T-cell (primary cell): ENCODE data around the gene PARD3. TPM values are rescaled to one million over a fixed set of nuclear protein-coding genes. Genes with fewer than 3 reads are reported as not detected.

Source experiments
- ATAC-seq, 4 experiments: fragments of 200-7000 bp in 3 of 4; fragments of 150-1000 bp in 1 of 4; cut with Tn5 transposase; replicated peaks in 1 of 4; 1 replicate in 3 of 4; 2 replicates in 1 of 4; pipeline ENCODE4 v1.10.0; 2021; ENCODE audit warnings: moderate library complexity in 3 of 4, mild to moderate bottlenecking in 2 of 4, moderate number of reproducible peaks in 1 of 4
- CTCF ChIA-PET, 2 donors: fragments of 300-600 bp; sonication (Branson Sonifier 250); formaldehyde crosslinking; loops; one replicate each; lab custom pipeline; 2022; ENCODE audit warnings: antibody characterized with exemption in 2 of 2; lab: Charles Lee
- POLR2A ChIA-PET, 2 donors: fragments of 300-600 bp; sonication (Branson Sonifier 250); formaldehyde crosslinking; loops; one replicate each; lab custom pipeline; 2022; ENCODE audit warnings: antibody characterized with exemption in 2 of 2; lab: Charles Lee
- DNase-seq, 35 experiments: peaks; one replicate each; pipeline versions ENCODE4 v3.0.0 to v3.0.0-alpha.2; 2013 to 2023
- H3K27ac ChIP-seq: one replicate; pipeline ENCODE4 v1.5.1; 2013; ENCODE audit warnings: low read length
- H3K27me3 ChIP-seq, 2 experiments: replicated peaks in 1 of 2; 1 replicate in 1 of 2; 2 replicates in 1 of 2; pipeline versions ENCODE4 v1.6.1 to v1.7.0; 2013; ENCODE audit warnings: low read length in 1 of 2, mixed read lengths in 1 of 2; ENCODE audit not compliant: control insufficient read depth in 2 of 2, insufficient read depth in 2 of 2; ENCODE audit errors: extremely low read depth in 1 of 2
- H3K36me3 ChIP-seq, 2 donors: 1 replicate in 1 of 2; 2 replicates in 1 of 2; pipeline versions ENCODE4 v1.6.1 to v1.7.0; 2013; ENCODE audit warnings: low read length in 1 of 2; ENCODE audit not compliant: control insufficient read depth in 2 of 2, insufficient read depth in 1 of 2; ENCODE audit errors: extremely low read depth in 1 of 2
- H3K4me1 ChIP-seq, 2 experiments: 1 replicate in 1 of 2; 2 replicates in 1 of 2; pipeline versions ENCODE4 v1.6.1 to v1.7.0; 2013; ENCODE audit warnings: low read length in 2 of 2, mixed read lengths in 1 of 2; ENCODE audit not compliant: insufficient read depth in 2 of 2, control insufficient read depth in 1 of 2; ENCODE audit errors: extremely low read depth in 1 of 2
- H3K4me3 ChIP-seq, 2 donors: 1 replicate in 1 of 2; 2 replicates in 1 of 2; pipeline versions ENCODE4 v1.5.1 to v1.7.0; 2013; ENCODE audit warnings: mild to moderate bottlenecking in 2 of 2, low read length in 1 of 2, moderate library complexity in 1 of 2; ENCODE audit not compliant: control insufficient read depth in 1 of 2; ENCODE audit errors: extremely low read depth in 1 of 2
- H3K9me3 ChIP-seq: 2 replicates; pipeline ENCODE4 v1.7.0; 2013
- H3K27ac Mint-ChIP-seq, 2 donors: one replicate each; pipeline ENCODE4 v1.8.0; 2020 to 2021; ENCODE audit warnings: mild to moderate bottlenecking in 2 of 2, mixed read lengths in 2 of 2
- H3K27me3 Mint-ChIP-seq, 2 donors: one replicate each; pipeline ENCODE4 v1.8.0; 2021 to 2022; ENCODE audit warnings: mixed read lengths in 2 of 2
- H3K36me3 Mint-ChIP-seq: one replicate; pipeline ENCODE4 v1.8.0; 2021; ENCODE audit warnings: mixed read lengths
- H3K4me1 Mint-ChIP-seq, 3 donors: one replicate each; pipeline ENCODE4 v1.8.0; 2020 to 2022; ENCODE audit warnings: mixed read lengths in 3 of 3, mild to moderate bottlenecking in 1 of 3
- H3K4me3 Mint-ChIP-seq, 3 donors: one replicate each; pipeline ENCODE4 v1.8.0; 2020 to 2022; ENCODE audit warnings: mild to moderate bottlenecking in 3 of 3, mixed read lengths in 3 of 3, moderate library complexity in 3 of 3
- H3K9me3 Mint-ChIP-seq, 3 donors: one replicate each; pipeline ENCODE4 v1.8.0; 2020 to 2022; ENCODE audit warnings: mixed read lengths in 3 of 3
- WGBS: methylation state at CpG from one replicate; pipeline ENCODE4 v1.1.5; 2013; ENCODE audit warnings: missing lambda C conversion rate; ENCODE audit not compliant: insufficient coverage; 5-methylcytosine and 5-hydroxymethylcytosine counted together
- total RNA-seq, 35 experiments: library from RNA in 6 of 35; stranded (reverse) in 6 of 35; fragments of 120-200 nt in 1 of 35; gene quantifications; one replicate each; pipeline versions ENCODE4 v1.2.1 to v1.2.4 and lab custom pipeline; 2013 to 2026

Gene PARD3
- total RNA-seq, 5 donors from 2014 or later (not counting 1 experiment from before 2014, with no cell fraction given): 0.36 to 0.92 (median 0.65) TPM

DNA sequence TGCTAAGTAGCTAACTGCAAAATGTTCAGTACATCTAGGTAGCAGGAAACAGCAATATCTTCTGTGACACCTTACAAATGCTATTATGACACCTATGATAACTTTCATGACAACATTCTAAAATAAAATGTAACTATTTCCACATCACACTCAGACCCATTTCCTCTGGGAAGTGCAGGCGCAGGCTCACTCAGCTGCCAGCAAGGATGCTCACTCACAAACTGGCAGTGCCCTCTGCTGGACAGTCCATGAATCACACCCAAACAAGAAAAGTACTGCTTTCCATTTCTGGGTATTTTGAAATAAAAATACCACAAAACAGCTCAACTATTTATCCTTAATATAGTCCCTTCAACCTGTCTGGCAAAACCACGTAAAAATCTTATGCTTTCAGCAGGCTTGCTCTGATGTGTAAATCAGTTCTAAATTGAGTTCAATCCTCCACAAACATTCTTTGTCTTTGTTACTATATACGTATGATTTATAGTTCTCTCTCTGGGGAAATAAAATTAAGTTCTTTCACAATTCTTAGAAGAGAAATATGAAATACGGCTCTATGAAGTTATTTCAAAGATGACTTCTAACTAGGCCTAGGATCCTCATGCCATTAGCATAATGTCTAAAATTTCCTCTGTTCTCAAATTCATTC, 176.6 kb downstream of the PARD3 start:
- peaks cover 11 to 17% (median 15%) of the 10 kb centered on the region in 3 donors for H3K4me1 Mint-ChIP-seq
- ChIA-PET CTCF (interaction anchor here (0.5 to 2.1 kb wide), 18 partner anchors 8 to 1954 kb away, joined by 3 to 17 read pairs (median 3); partner anchors contain the start of gene NRP1 (in 1 of the 2)), POLR2A (no interaction called here)
- Histone ChIP-seq H3K27me3 (peaks cover 0 to 4% of the 10 kb centered on the region in 2 experiments), H3K4me3 (no peak overlapping the region), H3K27ac (no peak overlapping the region), H3K4me1 (no peaks in the 10 kb centered on the region), H3K9me3 (no peaks in the 10 kb centered on the region), H3K36me3 (no peaks in the 10 kb centered on the region)
- peaks cover 2 to 6% of the 10 kb centered on the region in 2 donors for H3K27me3 Mint-ChIP-seq
- H3K9me3 Mint-ChIP-seq: no peaks in the 10 kb centered on the region
- ATAC-seq (peak in 3 of 4 experiments; percentile 40 to 49 (median 47)), DNase-seq (peak in 33 of 35 experiments; percentile 13 to 75 (median 49))
- no peak overlapping the region for H3K4me3 Mint-ChIP-seq
- no peak overlapping the region for H3K27ac Mint-ChIP-seq
- 0% methylated on average over 1 of the region's 4 CpGs for WGBS
- no peaks in the 10 kb centered on the region for H3K36me3 Mint-ChIP-seq

GRCh38 chr10:34637418-34637911, 177.6 kb downstream of the PARD3 start:
- Mint-ChIP-seq H3K36me3 (no peaks in the 10 kb centered on the region), H3K9me3 (no peaks in the 10 kb centered on the region), H3K27ac (no peak overlapping the region), H3K27me3 (peaks cover 2 to 6% of the 10 kb centered on the region in 2 donors), H3K4me1 (peaks cover 11 to 17% (median 15%) of the 10 kb centered on the region in 3 donors), H3K4me3 (no peak overlapping the region)
- H3K27me3 ChIP-seq: peaks cover 0 to 4% of the 10 kb centered on the region in 2 experiments
- H3K4me3 ChIP-seq: no peak overlapping the region
- WGBS: 29% methylated on average over 5 of the region's 9 CpGs
- no peaks in the 10 kb centered on the region for H3K9me3 ChIP-seq
- no peak overlapping the region for H3K27ac ChIP-seq
- ATAC-seq (peak in 3 of 4 experiments; percentile 35 to 70 (median 59)), DNase-seq (peak in 34 of 35 experiments; percentile 9 to 71 (median 52))
- POLR2A ChIA-PET: no interaction called here
- H3K4me1 ChIP-seq: no peaks in the 10 kb centered on the region
- no peaks in the 10 kb centered on the region for H3K36me3 ChIP-seq
- CTCF ChIA-PET: interaction anchor here (0.6 to 1.4 kb wide), 5 partner anchors 10 to 1445 kb away, joined by 3 to 17 read pairs (median 5); no protein-coding TSS in a partner anchor

- Histone ChIP-seq H3K4me3 (no peak overlapping the region), H3K9me3 (no peaks in the 10 kb centered on the region), H3K27me3 (peaks cover 0 to 4% of the 10 kb centered on the region in 2 experiments), H3K36me3 (no peaks in the 10 kb centered on the region), H3K4me1 (no peaks in the 10 kb centered on the region), H3K27ac (no peak overlapping the region)
- peaks cover 3 to 6% of the 10 kb centered on the region in 2 donors for H3K27me3 Mint-ChIP-seq
- no peaks in the 10 kb centered on the region for H3K9me3 Mint-ChIP-seq
- ATAC-seq (no peak), DNase-seq (no peak)
- ChIA-PET POLR2A (no interaction called here), CTCF (interaction anchor here (0.5 to 1.6 kb wide), 3 partner anchors 12 to 1442 kb away, joined by 4 to 5 read pairs (median 4); no protein-coding TSS in a partner anchor)
- H3K4me3 Mint-ChIP-seq: no peak overlapping the region
- H3K36me3 Mint-ChIP-seq: no peaks in the 10 kb centered on the region
- H3K27ac Mint-ChIP-seq: no peak overlapping the region
- WGBS: 91% methylated on average over 4 of the region's 6 CpGs
- H3K4me1 Mint-ChIP-seq: peaks cover 11 to 17% (median 15%) of the 10 kb centered on the region in 3 donors
Measured at GRCh38 chr10:34635111-34635510, 180.0 kb downstream of the PARD3 start.

GRCh38 chr10:34633374-34633773, 181.7 kb downstream of the PARD3 start:
- Mint-ChIP-seq H3K27me3 (peaks cover 3 to 6% of the 10 kb centered on the region in 2 donors), H3K9me3 (no peaks in the 10 kb centered on the region), H3K4me3 (no peak overlapping the region), H3K27ac (no peak overlapping the region), H3K36me3 (no peaks in the 10 kb centered on the region), H3K4me1 (peaks cover 9 to 17% (median 14%) of the 10 kb centered on the region in 3 donors)
- Histone ChIP-seq H3K4me3 (no peak overlapping the region), H3K27ac (no peak overlapping the region), H3K4me1 (no peaks in the 10 kb centered on the region), H3K27me3 (peaks cover 0 to 4% of the 10 kb centered on the region in 2 experiments), H3K9me3 (no peaks in the 10 kb centered on the region), H3K36me3 (no peaks in the 10 kb centered on the region)
- POLR2A ChIA-PET: no interaction called here
- ATAC-seq (no peak), DNase-seq (no peak)
- CTCF ChIA-PET: no interaction called here
- 73% methylated on average over 4 of the region's 10 CpGs for WGBS

DNA sequence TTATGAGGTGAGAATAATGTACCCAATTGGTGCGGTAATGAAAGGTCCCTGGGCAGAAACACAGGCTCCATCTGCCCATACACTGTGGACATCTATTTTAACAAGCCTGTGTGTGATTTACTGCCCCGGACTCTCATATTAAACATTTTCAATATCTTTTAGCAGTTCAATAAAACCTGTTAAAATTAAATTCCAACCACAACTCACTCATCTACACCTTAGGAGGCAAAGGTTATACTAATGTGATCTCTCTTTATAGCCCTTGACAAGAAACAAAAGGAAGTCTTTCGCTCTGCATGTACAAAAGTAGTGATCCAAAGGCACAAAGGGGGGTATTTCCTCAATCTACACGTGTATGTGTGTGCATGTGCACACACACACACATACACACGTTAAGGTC, 186.0 kb downstream of the PARD3 start:
- Mint-ChIP-seq H3K9me3 (no peaks in the 10 kb centered on the region), H3K27me3 (peaks cover 0 to 3% of the 10 kb centered on the region in 2 donors), H3K4me3 (no peak overlapping the region), H3K4me1 (no peaks in the 10 kb centered on the region), H3K36me3 (no peaks in the 10 kb centered on the region), H3K27ac (no peak overlapping the region)
- Histone ChIP-seq H3K9me3 (no peaks in the 10 kb centered on the region), H3K27me3 (peaks cover 0 to 2% of the 10 kb centered on the region in 2 experiments), H3K27ac (no peak overlapping the region), H3K4me3 (no peak overlapping the region), H3K4me1 (no peaks in the 10 kb centered on the region), H3K36me3 (no peaks in the 10 kb centered on the region)
- no CpG with 5 or more reads among the region's 5 CpGs for WGBS
- ChIA-PET POLR2A (no interaction called here), CTCF (no interaction called here)
- no peak for DNase-seq
- ATAC-seq: no peak

DNA sequence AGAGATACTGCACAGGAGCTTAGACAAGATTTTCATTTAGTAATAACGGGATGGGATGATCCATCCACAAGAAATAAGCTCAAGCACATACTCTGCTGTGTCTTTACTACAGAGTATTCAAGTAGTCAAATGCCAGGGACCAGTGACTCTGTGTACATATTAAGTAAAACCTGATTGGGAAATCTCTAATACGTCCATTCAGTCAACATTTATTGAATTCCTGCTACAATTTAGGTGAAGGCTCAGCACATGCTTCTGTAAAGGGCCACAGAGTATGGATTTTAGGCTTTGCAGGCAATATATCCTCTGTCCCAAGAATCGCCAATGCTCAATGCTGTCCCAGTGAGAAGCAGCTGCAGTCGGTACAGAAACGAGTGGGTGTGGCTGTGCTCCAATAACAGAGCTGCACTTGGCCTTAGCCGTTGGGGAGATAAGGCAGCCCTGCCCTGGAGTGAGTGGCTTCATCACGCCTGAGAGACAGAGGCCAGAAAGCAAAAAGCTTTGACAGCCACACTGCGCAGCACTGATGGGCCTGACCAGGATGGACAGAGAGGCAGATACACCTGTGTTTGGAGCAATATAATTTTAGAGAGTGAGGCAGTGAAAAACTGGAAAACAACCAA, 186.8 kb downstream of the PARD3 start:
- Mint-ChIP-seq H3K27ac (no peak overlapping the region), H3K4me1 (no peaks in the 10 kb centered on the region), H3K4me3 (no peak overlapping the region), H3K9me3 (no peaks in the 10 kb centered on the region), H3K36me3 (no peaks in the 10 kb centered on the region), H3K27me3 (peaks cover 0 to 3% of the 10 kb centered on the region in 2 donors)
- Histone ChIP-seq H3K27ac (no peak overlapping the region), H3K36me3 (no peaks in the 10 kb centered on the region), H3K27me3 (peaks cover 0 to 2% of the 10 kb centered on the region in 2 experiments), H3K9me3 (no peaks in the 10 kb centered on the region), H3K4me1 (no peaks in the 10 kb centered on the region), H3K4me3 (no peak overlapping the region)
- DNase-seq (no peak), ATAC-seq (no peak)
- CTCF ChIA-PET: no interaction called here
- WGBS: 84% methylated on average over 6 of the region's 8 CpGs
- POLR2A ChIA-PET: no interaction called here
